HL-60 (cell line): ENCODE measurements around the gene BTNL8.

ENCODE experiments used
- DNase-seq, 2 experiments: peaks; one replicate each; pipeline ENCODE4 v3.0.0-alpha.2; 2010 to 2020; ENCODE audit warnings: low read depth in 1 of 2, low spot score in 1 of 2
- H3K27ac ChIP-seq: fragments of 250-450 bp; sonication (Bioruptor Pico); replicated peaks from 2 replicates; pipeline ENCODE4 v1.5.1; 2020; ENCODE audit warnings: mild to moderate bottlenecking, moderate library complexity
- H3K27me3 ChIP-seq: fragments of 250-450 bp; sonication (Bioruptor Pico); 2 replicates; pipeline ENCODE4 v1.5.1; 2021; ENCODE audit warnings: mild to moderate bottlenecking, moderate library complexity; ENCODE audit not compliant: insufficient read depth, poor library complexity, severe bottlenecking
- H3K4me3 ChIP-seq: replicated peaks from 2 replicates; pipeline ENCODE4 v1.5.1; 2011; ENCODE audit warnings: mild to moderate bottlenecking, control low read depth, low read length; ENCODE audit not compliant: insufficient read depth
- CTCF ChIP-seq: IDR thresholded peaks from one replicate; pipeline ENCODE4 v1.5.1; 2011; ENCODE audit warnings: low read length, control low read depth, inconsistent platforms; ENCODE audit not compliant: insufficient read depth
- GABPA ChIP-seq: IDR thresholded peaks from 2 replicates; pipeline ENCODE4 v1.6.1; 2012; ENCODE audit warnings: low read depth
- POLR2AphosphoS5 ChIP-seq: IDR thresholded peaks from 2 replicates; pipeline ENCODE4 v1.6.1; 2012; ENCODE audit warnings: low read depth
- REST ChIP-seq: IDR thresholded peaks from 2 replicates; pipeline ENCODE4 v1.6.1; 2012; ENCODE audit warnings: low read depth; ENCODE audit not compliant: insufficient replicate concordance
- SPI1 ChIP-seq: IDR thresholded peaks from 2 replicates; pipeline ENCODE4 v1.6.1; 2012; ENCODE audit warnings: low read depth, mild to moderate bottlenecking, borderline replicate concordance

The BTNL8 gene

GRCh38 chr5:180909782-180910181, 10.8 kb downstream of the BTNL8 start:
- TF ChIP-seq GABPA: no peak
- Histone ChIP-seq H3K4me3 (no peak overlapping the region), H3K27me3 (no peaks in the 10 kb centered on the region), H3K27ac (peak overlapping the region; percentile 38)
- no peak for DNase-seq

DNA sequence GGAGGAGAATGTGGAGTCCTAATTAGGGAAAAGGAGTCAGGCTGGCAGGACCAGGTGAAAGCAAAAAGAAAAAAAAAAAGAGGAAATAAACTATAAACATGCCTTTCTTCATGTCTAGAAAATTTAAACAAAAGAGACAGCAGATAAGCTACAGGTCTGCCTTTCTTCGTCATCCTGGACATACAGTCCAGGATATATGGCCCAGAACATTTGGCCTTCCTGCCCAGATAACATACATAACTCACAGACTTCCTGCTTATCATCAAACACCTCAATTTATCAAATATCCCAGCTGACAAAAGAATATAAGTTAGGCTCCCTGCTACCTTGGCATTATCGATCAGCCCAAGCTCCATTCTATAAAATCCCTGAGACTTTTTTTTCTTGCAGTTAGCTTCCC, 11.2 kb downstream of the BTNL8 start:
- TF ChIP-seq POLR2AphosphoS5: no peak
- TF ChIP-seq SPI1: no peak
- TF ChIP-seq GABPA: no peak
- no peak for TF ChIP-seq REST
- no peak for TF ChIP-seq CTCF
- no peak for DNase-seq
- Histone ChIP-seq H3K27me3 (no peaks in the 10 kb centered on the region), H3K27ac (peak overlapping the region; percentile 38), H3K4me3 (no peak overlapping the region)

- H3K27ac ChIP-seq: no peak overlapping the region
- DNase-seq: no peak
- no peak for TF ChIP-seq REST
- no peaks in the 10 kb centered on the region for H3K27me3 ChIP-seq
- H3K4me3 ChIP-seq: no peak overlapping the region
Observed at GRCh38 chr5:180910735-180911134, 11.8 kb downstream of the BTNL8 start.

GRCh38 chr5:180914646-180915045, 15.7 kb downstream of the BTNL8 start:
- H3K27me3 ChIP-seq: no peaks in the 10 kb centered on the region
- H3K27ac ChIP-seq: no peak overlapping the region
- H3K4me3 ChIP-seq: no peak overlapping the region
- TF ChIP-seq CTCF: no peak
- no peak for TF ChIP-seq REST
- TF ChIP-seq POLR2AphosphoS5: no peak
- no peak for TF ChIP-seq GABPA
- TF ChIP-seq SPI1: no peak
- no peak for DNase-seq
